ENCODE measurements around the gene NECTIN2.

The NECTIN2 gene

GRCh38 chr19:44810234-44811121 is 35.6 kb upstream of the NECTIN2 start:
- no peak overlapping the region for H3K4me3 ChIP-seq (ENCODE audit: low read length)

GRCh38 chr19:44811122-44811419 is 35.0 kb upstream of the NECTIN2 start:
- Histone ChIP-seq H3K27me3 (ENCODE audit: control insufficient read depth, insufficient read depth, low read length) (peaks cover 12% of the 10 kb centered on the region), H3K9me3 (ENCODE audit: control insufficient read depth, low read length) (no peaks in the 10 kb centered on the region), H3K4me3 (ENCODE audit: low read length) (no peak overlapping the region), H3K36me3 (ENCODE audit: control insufficient read depth, insufficient read depth, low read length) (no peaks in the 10 kb centered on the region), H3K9ac (ENCODE audit: low read length) (no peak overlapping the region), H3K4me1 (ENCODE audit: control insufficient read depth, insufficient read depth, low read length) (peaks cover 26% of the 10 kb centered on the region)

More at GRCh38 chr19:44810234-44811121, 35.6 kb upstream of the NECTIN2 start:
- no peak overlapping the region for H3K9ac ChIP-seq (ENCODE audit: low read length)
- no peaks in the 10 kb centered on the region for H3K36me3 ChIP-seq (ENCODE audit: control insufficient read depth, insufficient read depth, low read length)
- H3K27me3 ChIP-seq (ENCODE audit: control insufficient read depth, insufficient read depth, low read length): peaks cover 12% of the 10 kb centered on the region
- no peaks in the 10 kb centered on the region for H3K9me3 ChIP-seq (ENCODE audit: control insufficient read depth, low read length)
- H3K4me1 ChIP-seq (ENCODE audit: control insufficient read depth, insufficient read depth, low read length): peaks cover 26% of the 10 kb centered on the region

- H3K4me1 ChIP-seq (ENCODE audit: control insufficient read depth, insufficient read depth, low read length): peaks cover 22% of the 10 kb centered on the region
- H3K27me3 ChIP-seq (ENCODE audit: control insufficient read depth, insufficient read depth, low read length): peaks cover 12% of the 10 kb centered on the region
- H3K9ac ChIP-seq (ENCODE audit: low read length): no peak overlapping the region
- H3K36me3 ChIP-seq (ENCODE audit: control insufficient read depth, insufficient read depth, low read length): no peaks in the 10 kb centered on the region
- H3K9me3 ChIP-seq (ENCODE audit: control insufficient read depth, low read length): no peaks in the 10 kb centered on the region
- H3K4me3 ChIP-seq (ENCODE audit: low read length): no peak overlapping the region
Measured at GRCh38 chr19:44812142-44812718, 33.9 kb upstream of the NECTIN2 start.

GRCh38 chr19:44813070-44813840 is 32.8 kb upstream of the NECTIN2 start:
- no peaks in the 10 kb centered on the region for H3K36me3 ChIP-seq (ENCODE audit: control insufficient read depth, insufficient read depth, low read length)
- peaks cover 12% of the 10 kb centered on the region for H3K4me1 ChIP-seq (ENCODE audit: control insufficient read depth, insufficient read depth, low read length)
- H3K9ac ChIP-seq (ENCODE audit: low read length): no peak overlapping the region

GRCh38 chr19:44813841-44814470 is 32.1 kb upstream of the NECTIN2 start:
- peaks cover 7% of the 10 kb centered on the region for H3K4me1 ChIP-seq (ENCODE audit: control insufficient read depth, insufficient read depth, low read length)
- H3K4me3 ChIP-seq (ENCODE audit: low read length): no peak overlapping the region
- H3K36me3 ChIP-seq (ENCODE audit: control insufficient read depth, insufficient read depth, low read length): no peaks in the 10 kb centered on the region
- no peaks in the 10 kb centered on the region for H3K9me3 ChIP-seq (ENCODE audit: control insufficient read depth, low read length)
- H3K9ac ChIP-seq (ENCODE audit: low read length): no peak overlapping the region
- H3K27me3 ChIP-seq (ENCODE audit: control insufficient read depth, insufficient read depth, low read length): peaks cover 12% of the 10 kb centered on the region

More at GRCh38 chr19:44813070-44813840, 32.8 kb upstream of the NECTIN2 start:
- H3K27me3 ChIP-seq (ENCODE audit: control insufficient read depth, insufficient read depth, low read length): peaks cover 12% of the 10 kb centered on the region
- H3K9me3 ChIP-seq (ENCODE audit: control insufficient read depth, low read length): no peaks in the 10 kb centered on the region
- H3K4me3 ChIP-seq (ENCODE audit: low read length): no peak overlapping the region

GRCh38 chr19:44814517-44814916 is 31.6 kb upstream of the NECTIN2 start:
- H3K36me3 ChIP-seq (ENCODE audit: control insufficient read depth, insufficient read depth, low read length): no peaks in the 10 kb centered on the region
- peaks cover 1% of the 10 kb centered on the region for H3K4me1 ChIP-seq (ENCODE audit: control insufficient read depth, insufficient read depth, low read length)

GRCh38 chr19:44816301-44816700 is 29.8 kb upstream of the NECTIN2 start:
- Histone ChIP-seq H3K9me3 (ENCODE audit: control insufficient read depth, low read length) (no peaks in the 10 kb centered on the region), H3K27me3 (ENCODE audit: control insufficient read depth, insufficient read depth, low read length) (no peaks in the 10 kb centered on the region), H3K9ac (ENCODE audit: low read length) (no peak overlapping the region), H3K4me3 (ENCODE audit: low read length) (no peak overlapping the region), H3K4me1 (ENCODE audit: control insufficient read depth, insufficient read depth, low read length) (no peaks in the 10 kb centered on the region), H3K36me3 (ENCODE audit: control insufficient read depth, insufficient read depth, low read length) (no peaks in the 10 kb centered on the region)

More at GRCh38 chr19:44814517-44814916, 31.6 kb upstream of the NECTIN2 start:
- H3K9ac ChIP-seq (ENCODE audit: low read length): no peak overlapping the region
- no peaks in the 10 kb centered on the region for H3K9me3 ChIP-seq (ENCODE audit: control insufficient read depth, low read length)
- peaks cover 12% of the 10 kb centered on the region for H3K27me3 ChIP-seq (ENCODE audit: control insufficient read depth, insufficient read depth, low read length)
- no peak overlapping the region for H3K4me3 ChIP-seq (ENCODE audit: low read length)

GRCh38 chr19:44817725-44818465 is 28.2 kb upstream of the NECTIN2 start:
- H3K36me3 ChIP-seq (ENCODE audit: control insufficient read depth, insufficient read depth, low read length): no peaks in the 10 kb centered on the region

GRCh38 chr19:44818466-44819031 is 27.5 kb upstream of the NECTIN2 start:
- H3K4me3 ChIP-seq (ENCODE audit: low read length): no peak overlapping the region
- H3K27me3 ChIP-seq (ENCODE audit: control insufficient read depth, insufficient read depth, low read length): peaks cover 4% of the 10 kb centered on the region
- H3K4me1 ChIP-seq (ENCODE audit: control insufficient read depth, insufficient read depth, low read length): peaks cover 7% of the 10 kb centered on the region
- no peaks in the 10 kb centered on the region for H3K36me3 ChIP-seq (ENCODE audit: control insufficient read depth, insufficient read depth, low read length)
- H3K9ac ChIP-seq (ENCODE audit: low read length): no peak overlapping the region
- H3K9me3 ChIP-seq (ENCODE audit: control insufficient read depth, low read length): no peaks in the 10 kb centered on the region

More at GRCh38 chr19:44817725-44818465, 28.2 kb upstream of the NECTIN2 start:
- Histone ChIP-seq H3K27me3 (ENCODE audit: control insufficient read depth, insufficient read depth, low read length) (no peaks in the 10 kb centered on the region), H3K9ac (ENCODE audit: low read length) (no peak overlapping the region), H3K4me3 (ENCODE audit: low read length) (no peak overlapping the region), H3K9me3 (ENCODE audit: control insufficient read depth, low read length) (no peaks in the 10 kb centered on the region), H3K4me1 (ENCODE audit: control insufficient read depth, insufficient read depth, low read length) (peaks cover under 1% of the 10 kb centered on the region)

GRCh38 chr19:44819246-44819832 is 26.8 kb upstream of the NECTIN2 start:
- Histone ChIP-seq H3K4me3 (ENCODE audit: low read length) (no peak overlapping the region), H3K9ac (ENCODE audit: low read length) (no peak overlapping the region), H3K4me1 (ENCODE audit: control insufficient read depth, insufficient read depth, low read length) (peaks cover 7% of the 10 kb centered on the region), H3K27me3 (ENCODE audit: control insufficient read depth, insufficient read depth, low read length) (peaks cover 4% of the 10 kb centered on the region), H3K9me3 (ENCODE audit: control insufficient read depth, low read length) (no peaks in the 10 kb centered on the region), H3K36me3 (ENCODE audit: control insufficient read depth, insufficient read depth, low read length) (no peaks in the 10 kb centered on the region)

All from mucosa of stomach (tissue), 1 donor.